HG02610 (cell line): Measurements from ENCODE around the gene SHISA9.

ENCODE experiments used
- ATAC-seq: cut with Tn5 transposase; IDR thresholded peaks from one replicate; pipeline ENCODE4 v1.9.1; 2021; ENCODE audit warnings: mild to moderate bottlenecking, moderate library complexity; ENCODE audit not compliant: unreplicated experiment

The SHISA9 gene

DNA sequence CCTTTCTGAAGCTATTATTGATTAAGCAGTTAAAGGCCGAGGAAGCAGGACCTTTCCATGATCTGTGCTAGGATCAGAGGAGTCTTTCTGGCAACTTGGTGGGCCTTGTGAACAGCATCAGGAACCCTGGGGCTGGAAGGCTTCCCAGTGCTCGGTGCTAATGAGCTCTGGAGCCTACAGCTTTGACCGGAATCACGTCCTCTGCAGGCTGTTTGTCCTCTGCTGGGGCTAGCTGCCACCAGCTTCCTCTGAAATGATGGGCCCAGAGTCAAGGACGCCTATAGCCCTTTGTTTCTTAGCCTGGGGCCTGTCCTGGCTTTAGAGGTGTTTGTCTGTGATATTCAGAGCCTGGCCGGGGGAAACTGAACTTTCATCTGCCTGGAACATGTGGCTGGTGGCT, 111.6 kb downstream of the SHISA9 start:
- ATAC-seq: no peak

GRCh38 chr16:13014476-13014875, 113.1 kb downstream of the SHISA9 start:
- no peak for ATAC-seq

DNA sequence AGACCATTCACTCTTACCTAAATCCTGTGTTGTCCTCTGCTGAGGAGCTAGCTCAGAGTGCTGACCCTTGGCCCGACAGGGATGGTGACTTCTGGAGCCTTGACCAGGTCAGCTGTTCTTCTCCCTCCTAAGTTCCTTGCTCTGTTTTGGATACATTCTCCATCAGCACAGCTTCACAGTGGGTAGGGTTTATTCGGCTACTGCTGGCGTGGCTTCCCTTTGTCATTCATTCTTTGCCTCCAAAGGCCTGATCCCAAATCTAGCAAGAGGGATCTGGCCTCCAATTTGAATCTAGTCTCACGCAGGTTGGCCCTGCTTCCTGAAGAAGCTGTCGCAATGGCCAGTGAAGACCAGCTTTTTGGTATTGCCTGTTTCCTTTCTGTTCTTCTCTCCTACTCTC, 116.6 kb downstream of the SHISA9 start:
- no peak for ATAC-seq

DNA sequence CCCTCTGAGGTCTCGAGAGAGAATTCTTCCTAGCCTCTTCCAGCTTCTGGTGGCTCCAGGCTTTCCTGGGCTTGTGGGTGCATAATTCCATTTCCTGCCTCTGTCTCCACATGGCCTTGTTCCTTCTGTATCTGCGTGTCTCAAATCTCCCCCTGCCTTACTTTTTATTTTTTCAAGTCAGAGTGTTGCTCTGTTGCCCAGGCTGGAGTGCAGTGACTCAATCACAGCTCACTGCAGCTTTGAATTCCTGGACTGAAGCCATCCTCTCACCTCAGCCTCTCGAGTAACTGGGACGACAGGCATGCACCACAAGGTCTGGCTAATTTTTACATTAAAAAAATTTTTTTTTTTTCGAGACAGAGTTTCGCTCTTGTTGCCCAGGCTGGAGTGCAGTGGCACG, 120.6 kb downstream of the SHISA9 start:
- ATAC-seq: no peak

DNA sequence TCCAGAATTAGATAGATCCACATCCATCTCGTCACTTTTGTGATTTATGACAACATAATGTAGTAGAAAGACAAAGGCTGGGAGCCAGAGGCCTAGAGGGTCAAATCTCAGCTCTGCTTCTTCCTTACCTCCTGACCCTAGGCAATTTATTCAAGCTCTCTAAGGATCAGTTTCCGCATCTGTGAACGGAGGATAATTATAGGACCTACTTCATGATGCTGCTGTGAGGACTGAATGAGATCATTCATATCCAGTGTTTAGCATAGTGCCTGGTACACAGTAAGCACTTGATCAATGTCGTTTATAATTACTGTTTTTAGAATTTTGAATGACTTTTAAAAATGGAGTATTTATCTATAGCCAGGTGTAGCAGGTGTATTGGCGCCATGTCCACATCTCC, 128.4 kb downstream of the SHISA9 start:
- no peak for ATAC-seq

- no peak for ATAC-seq
These were observed 129.4 kb downstream of the SHISA9 start for GRCh38 chr16:13030769-13031168.

GRCh38 chr16:13032911-13033310, 131.5 kb downstream of the SHISA9 start:
- no peak for ATAC-seq

DNA sequence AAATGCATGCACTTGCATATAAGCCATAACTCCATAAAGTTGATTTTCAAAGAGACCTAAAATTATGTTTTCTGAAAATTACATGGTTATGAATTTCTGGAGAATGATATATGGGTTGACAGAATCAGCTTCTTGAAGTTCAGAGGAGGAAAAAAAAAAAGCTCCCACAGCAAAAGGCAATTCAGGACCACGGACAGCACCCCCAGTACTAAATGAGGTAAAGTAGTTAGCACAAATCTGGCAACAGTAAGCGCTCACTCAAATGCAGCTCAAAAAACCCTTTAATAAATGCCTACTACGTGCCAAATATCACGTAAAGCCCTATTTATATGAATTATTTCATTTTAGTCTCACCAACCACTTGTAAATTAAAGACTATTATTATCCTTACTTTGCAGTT, 135.2 kb downstream of the SHISA9 start:
- no peak for ATAC-seq

DNA sequence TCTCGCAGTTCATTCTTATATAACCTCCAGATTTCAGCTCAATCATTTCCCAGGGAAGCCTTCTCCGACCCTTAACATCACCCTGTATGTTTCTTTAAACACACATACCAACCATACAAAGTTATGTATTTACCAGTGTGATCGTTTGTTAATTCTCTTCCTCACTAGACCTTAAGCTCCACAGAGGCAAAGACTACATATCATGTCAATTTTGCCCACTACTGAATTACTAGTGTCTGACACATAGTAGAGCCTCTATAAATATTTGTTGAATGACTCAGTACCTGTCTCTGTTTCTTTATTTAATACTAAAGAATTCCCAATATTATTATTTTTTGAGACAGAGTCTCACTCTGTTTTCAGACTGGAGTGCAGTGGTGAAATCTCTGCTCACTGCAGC, 137.2 kb downstream of the SHISA9 start:
- no peak for ATAC-seq

- no peak for ATAC-seq
These were observed 138.1 kb downstream of the SHISA9 start for GRCh38 chr16:13039526-13039925.

DNA sequence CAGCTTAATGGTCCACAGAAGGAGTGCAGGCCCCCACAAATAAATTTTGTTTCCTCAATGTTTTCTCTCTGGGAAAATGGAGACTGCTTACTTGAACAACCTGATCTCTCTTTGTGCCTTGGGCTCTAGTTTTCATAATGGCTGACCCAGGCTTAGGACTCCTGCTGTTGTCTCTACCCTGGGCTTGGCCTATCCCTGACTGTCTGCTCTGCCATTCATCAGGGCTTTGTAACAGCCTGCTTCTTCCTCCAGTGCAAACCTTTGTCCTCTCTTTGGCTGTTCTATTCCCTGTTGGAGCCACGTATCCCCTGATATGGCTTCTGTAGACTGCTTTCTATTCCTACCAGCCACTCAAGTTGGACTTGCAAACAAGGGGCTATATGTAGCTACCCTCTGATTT, 139.8 kb downstream of the SHISA9 start:
- no peak for ATAC-seq

GRCh38 chr16:13041646-13042290, 140.4 kb downstream of the SHISA9 start:
- no peak for ATAC-seq

DNA sequence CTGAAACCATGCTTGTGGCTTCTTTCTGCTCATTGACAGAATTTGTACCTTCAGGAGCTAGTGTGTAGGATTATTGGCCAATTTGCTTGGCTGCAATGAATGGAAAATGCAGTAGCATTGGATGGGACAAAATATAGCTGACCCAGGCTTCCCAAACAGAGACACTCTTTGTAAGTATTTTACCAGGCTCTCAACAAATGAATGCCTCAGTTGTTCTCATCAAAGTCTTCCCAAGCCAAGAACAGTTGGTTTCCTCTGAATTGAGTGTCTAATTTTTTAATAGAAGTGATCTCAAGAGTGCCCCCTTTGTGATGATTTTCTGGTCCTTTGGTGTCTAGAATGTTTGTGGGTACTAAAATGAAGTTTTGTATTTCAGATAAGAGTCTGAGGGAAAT, 140.9 kb downstream of the SHISA9 start:
- no peak for ATAC-seq

- no peak for ATAC-seq
These were observed 144.8 kb downstream of the SHISA9 start for GRCh38 chr16:13046061-13046821.

DNA sequence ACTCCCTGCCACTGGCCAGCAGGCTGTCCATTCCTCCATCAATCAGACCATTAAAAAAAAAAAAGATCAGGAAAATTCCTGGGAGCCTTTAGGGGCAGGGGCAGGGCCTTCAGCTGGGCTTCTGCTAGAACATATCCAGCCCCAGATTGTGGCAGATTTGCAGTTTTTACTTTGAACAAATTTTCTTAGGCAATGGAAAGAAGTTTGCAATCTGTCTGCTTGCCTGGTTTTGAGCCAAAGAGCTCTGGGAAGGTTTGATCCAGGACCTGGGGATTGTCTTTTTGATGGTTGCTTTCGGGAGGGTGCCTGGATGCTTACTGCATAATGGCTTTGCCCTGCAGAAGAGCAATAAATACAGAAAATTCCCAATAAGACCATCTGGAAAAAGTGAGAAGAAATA, 145.9 kb downstream of the SHISA9 start:
- ATAC-seq: no peak

DNA sequence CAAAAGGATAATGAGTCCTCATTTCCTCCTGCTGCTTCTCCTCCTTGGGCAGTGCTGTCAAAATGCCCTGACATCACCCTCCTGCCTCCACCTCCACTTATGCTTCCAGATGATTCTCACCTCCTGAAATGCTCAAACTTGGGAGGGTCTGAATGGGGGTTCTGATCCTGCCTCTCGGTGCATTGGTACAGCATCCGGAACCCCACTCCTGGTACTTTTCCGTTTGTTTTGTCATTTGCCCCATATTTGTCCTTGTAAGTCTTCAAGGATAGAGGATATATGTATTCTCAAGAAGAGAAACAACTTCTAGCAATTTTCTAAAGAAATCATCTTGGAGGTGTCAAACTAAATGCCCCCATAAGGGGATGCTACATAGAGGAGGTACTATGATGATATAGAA, 148.3 kb downstream of the SHISA9 start:
- no peak for ATAC-seq

GRCh38 chr16:13052431-13052830, 151.0 kb downstream of the SHISA9 start:
- no peak for ATAC-seq

GRCh38 chr16:13055480-13055879, 154.1 kb downstream of the SHISA9 start:
- no peak for ATAC-seq

- no peak for ATAC-seq
These were observed 155.2 kb downstream of the SHISA9 start for GRCh38 chr16:13056607-13057006.

DNA sequence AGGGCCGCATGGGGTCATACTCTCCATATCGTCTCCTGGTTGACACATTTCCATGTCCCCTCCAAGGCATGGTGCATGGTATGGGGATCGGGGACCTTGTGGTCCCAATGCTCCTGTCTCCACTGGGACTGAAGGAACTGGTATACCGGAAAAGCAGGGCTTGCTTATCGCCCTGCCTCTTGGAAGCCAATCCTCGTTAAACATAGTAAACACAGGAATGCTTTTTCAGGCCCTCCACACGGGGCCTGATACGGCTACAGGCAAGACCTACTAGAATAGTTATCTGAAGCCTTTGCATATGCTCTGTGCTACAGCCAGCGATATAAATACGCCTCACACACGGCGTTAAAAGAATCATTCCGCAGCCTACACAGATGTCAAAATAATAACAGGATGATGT, 159.5 kb downstream of the SHISA9 start:
- no peak for ATAC-seq

GRCh38 chr16:13061691-13062090, 160.3 kb downstream of the SHISA9 start:
- ATAC-seq: no peak

GRCh38 chr16:13062219-13062618, 160.8 kb downstream of the SHISA9 start:
- ATAC-seq: no peak

DNA sequence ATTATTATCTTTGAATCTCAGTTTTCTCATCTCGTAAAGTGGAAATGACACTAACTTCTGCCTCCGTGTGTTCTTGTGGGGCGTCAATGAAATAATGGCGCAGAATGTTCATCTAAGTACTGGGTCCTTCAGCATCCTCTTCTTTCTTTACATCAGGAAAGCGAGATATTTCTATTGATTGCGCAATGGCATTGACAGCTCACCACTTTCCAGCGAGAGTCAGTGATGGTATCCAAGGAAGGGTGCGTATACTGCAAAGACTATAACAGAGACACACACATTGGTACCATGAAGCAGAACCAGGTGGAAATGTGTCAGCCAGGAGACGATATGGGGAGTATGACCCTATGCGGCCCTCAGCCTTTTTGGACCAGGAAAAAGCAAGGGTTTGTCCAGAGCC, 162.1 kb downstream of the SHISA9 start:
- no peak for ATAC-seq
